ENCODE measurements around the gene USP49. TPM values are rescaled to one million over a fixed set of nuclear protein-coding genes. Genes with fewer than 3 reads are reported as not detected.

Gene USP49
- total RNA-seq, 1 experiment from 2014 or later, result 2.9 TPM

DNA sequence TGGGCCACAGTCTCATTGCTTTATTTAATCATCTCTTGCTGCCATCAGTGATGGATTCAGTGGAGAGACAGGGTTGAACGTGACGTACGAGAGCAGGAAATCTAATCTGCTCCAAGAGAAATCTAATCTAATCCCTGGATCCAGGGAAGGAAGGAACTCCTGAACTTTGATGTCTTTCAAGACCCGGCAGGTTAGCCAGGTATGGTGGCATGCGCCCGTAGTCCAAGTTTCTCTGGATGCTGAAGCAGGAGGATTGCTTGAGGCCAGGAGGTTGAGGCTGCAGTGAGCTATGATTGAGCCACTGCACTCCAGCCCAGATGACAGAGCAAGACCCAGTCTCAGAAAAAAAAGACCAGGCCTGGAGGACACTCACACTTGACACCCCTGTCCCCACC lies 136.5 kb downstream of the USP49 start:
- DNase-seq (ENCODE audit: low spot score), result no peak

DNA sequence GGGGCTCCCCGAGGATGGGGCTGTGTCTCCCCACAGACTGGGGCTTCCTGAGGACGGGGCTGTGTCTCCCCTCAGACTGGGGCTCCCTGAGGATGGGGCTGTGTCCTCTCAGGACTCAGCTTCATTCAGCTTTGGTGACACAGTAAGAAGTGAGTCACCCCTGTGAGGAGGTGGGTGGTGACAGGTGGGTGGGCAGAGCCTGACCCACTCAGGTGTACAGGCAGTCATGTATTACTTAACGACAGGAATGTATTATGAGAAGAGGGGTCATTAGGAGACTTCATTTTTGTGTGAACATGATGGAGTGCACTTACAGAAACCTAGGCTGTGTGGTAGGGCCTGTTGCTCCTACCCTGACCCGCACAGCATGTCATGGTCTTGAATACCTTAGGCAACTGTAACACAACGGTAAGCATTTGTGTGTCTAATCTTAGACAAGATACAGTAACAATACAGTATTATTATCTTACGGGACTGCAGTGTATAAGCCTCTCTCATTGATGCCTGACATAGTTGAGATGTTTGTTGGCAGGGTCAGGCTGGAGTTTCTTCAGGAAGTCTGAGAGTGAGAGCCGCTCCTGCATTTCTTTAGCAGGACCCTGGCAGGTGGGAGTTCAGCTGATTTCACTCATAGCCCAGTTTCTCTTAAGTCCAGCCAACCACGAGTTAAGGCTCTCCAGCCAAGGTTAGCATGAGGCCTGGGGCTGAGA lies 137.1 kb downstream of the USP49 start:
- peak; percentile 46 for DNase-seq (ENCODE audit: low spot score)

DNA sequence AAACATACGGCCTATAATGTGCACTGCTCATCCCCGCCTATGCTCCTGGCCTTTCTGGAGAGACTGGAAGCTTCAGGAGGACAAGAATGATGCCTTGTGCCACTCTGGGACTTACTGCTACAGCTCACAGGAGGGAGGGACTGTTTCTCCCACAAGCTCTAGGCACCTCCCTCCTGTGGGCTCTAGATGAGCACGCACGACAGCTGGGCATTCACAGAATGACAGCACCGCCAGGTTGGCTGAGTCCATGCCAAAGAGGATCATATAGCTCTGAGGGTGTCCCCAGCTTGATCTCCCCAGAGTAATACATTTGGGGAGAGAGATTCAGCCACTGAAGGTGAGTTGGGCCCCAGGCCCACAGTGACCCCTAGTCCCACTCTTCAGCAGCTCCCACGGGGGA lies 137.9 kb downstream of the USP49 start:
- DNase-seq (ENCODE audit: low spot score), result no peak

DNA sequence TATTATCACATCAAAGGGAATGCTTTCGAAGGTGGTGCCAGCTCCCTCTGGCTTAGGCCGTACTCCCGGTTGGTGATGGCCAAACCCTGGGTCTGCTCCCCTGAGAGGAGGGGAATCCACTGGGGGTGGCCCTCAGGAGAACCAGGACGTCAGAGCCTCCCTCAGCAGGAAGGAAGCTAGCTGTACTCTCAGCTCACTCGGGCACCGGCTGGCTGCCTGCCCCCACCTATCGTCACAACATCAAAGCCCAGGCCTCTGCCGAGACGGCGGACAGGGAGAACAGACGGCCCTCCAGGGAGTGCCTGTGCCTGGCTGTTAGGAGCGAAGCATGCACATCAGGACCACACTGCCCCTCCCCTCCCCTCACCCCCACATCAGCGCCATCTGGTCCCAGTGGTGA lies 138.8 kb downstream of the USP49 start:
- DNase-seq (ENCODE audit: low spot score), result no peak

DNA sequence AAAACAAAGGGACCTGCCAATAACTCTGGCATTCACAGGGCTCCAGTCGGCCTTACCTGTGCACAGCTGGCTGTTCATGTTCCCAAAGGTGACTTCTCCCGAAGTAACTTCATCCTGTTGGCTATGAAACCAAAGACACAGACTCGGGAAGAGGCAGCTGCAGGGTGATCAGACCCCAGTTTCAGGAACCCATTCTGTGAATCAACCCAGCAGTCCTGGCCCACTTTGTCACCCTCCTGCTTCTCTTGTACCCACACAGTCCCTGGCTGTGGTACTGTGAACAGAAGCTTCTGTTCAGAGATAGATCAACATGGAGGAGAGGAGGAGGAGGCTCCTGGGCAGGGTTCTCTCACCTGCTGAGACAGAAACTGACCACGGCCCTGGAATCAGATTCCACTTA lies 139.3 kb downstream of the USP49 start:
- DNase-seq (ENCODE audit: low spot score), result no peak

DNA sequence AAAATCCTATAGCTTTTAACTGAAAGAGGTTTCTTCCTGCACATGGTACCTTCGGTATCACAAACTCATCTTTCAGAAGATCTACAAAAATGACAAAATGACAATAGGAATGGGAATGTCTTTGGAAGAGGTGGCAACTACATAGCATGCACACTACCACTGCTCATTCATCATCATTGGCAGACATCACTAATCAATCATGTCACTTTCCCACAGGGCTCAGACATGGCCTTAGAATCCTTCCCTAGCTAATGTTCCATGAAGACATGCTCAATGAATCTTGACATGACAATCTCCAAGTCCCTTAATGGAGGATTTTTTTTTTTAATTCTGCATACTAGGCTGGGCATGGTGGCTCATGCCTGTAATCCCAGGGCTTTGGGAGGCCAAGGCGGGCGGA lies 144.8 kb downstream of the USP49 start:
- DNase-seq (ENCODE audit: low spot score), result no peak

DNA sequence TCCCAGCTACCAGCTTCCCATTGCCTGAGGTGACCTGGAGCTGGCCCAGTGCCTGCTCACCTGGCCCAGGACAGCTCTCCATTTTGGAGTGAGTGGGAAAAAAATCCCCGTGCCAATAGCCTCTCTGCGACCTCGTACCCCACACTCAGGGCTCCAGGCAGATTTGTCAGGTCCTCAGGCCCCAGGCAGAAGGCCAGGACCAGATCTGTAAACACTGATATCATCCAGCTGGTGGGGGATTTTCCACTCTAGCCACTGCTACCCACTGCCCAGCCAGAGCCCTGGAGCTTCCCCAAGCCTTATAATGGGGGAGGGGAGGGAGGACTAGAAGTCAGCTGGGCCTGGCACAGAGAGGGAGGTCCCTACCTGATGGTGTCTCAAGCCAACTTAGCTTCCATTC lies 146.6 kb downstream of the USP49 start:
- DNase-seq (ENCODE audit: low spot score), result no peak

DNA sequence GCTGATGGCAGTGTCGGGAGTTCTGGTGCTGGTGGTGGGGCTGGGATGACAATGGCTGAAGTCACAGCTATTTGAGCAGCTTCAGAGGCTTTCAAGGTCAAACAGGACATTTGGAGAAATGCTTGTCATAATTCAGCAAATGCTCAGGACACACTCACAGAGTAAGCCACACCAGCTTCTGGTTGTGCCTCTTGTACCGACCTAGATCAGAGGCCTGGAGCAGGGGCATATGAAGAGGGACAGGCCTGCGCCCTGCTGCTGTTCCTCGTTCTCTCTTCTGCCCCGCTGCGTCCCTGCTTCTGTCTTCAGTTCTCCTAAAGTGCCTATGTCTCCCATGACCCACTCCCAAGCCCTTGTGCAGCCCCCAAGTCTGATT lies 147.1 kb downstream of the USP49 start:
- DNase-seq (ENCODE audit: low spot score), result no peak

DNA sequence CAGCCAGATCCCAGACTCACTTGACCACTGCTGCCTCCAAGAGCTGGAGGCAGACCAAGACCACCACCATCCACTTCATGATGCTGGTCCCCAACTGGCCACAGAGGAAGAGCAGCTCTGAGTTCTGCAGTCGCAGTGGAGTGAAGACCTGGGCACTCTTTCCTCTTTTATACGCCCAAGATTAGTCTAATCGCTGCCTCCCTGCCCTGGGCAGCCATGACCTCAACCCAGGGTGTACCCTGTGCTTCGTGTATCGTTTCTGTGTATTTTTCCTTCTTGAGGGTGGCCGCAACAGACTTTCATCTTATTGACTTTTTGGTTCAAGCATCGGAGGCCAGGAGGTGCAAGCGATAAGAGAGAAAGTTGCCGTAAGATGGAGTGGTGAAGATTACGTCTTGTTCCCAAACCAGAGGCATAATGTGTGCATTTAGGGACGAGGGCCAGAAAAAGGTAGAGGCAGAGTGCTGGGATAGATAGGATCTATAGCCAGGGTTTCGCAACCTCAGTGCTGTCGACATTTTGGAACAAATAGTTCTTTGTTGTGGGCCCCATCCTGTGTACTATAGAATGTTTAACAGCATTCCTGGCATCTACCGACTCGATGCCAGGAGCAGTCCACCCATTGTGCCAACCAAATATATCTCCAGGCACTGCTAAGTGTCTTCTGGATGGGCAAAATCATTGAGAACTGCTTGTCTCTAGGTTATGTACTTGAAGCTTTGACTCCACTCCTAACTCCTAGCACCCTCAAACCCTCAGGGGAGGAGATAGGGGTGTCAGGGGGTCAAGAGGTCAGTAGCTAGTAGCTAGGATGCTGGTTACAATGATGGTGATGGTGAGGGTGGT lies 147.7 kb downstream of the USP49 start, which contains the start of gene PGC:
PGC (minus strand) TSS at position 142 of the 846 bp plus-strand sequence; CDS start at position 79, 63 bp downstream.
- DNase-seq (ENCODE audit: low spot score), result no peak

DNA sequence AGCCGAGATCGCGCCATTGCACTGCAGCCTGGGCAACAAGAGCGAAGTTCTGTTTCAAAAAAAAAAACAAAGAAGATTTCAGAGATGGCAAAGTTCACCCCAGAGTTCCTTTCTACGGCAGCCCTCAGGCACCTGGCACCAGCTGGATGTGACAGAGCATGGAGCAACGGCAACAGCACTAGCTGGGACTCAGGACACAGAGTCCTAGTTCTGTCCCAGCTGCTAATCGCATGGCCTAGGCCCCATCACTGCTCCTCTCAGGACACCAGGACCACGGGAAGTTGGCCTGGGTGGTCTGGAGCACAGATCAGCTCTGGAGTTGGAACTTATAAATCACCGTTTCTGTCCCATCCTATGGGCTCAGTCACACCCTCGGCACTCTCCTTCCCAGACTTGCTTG lies 149.1 kb downstream of the USP49 start:
- DNase-seq (ENCODE audit: low spot score), result no peak

DNA sequence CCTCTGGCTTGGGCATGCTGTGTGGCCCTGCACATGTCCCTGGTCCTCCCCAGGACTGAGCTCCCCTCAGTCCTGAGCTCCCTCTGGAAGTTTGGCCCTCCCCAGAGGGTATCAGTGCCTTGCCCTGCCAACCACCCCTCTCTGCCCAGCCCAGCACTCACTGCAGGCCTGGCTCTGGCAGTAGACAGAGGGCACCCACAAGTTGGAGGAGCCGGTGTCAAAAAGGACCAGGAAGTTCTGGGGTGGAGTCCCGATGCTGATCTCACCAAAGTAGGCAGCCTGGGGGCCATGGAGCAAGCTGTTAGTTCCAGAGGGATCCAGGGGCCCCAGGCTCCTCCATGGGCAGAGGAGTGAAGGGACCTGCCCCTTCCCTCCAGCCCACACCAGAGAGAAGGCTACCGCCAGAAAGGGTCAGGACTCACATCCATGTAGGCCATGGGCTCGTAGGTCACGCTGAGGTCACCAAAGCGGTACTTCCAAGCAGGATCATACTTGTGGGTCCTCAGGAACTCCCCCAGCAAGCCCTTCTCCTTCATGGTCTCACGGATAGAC lies 150.9 kb downstream of the USP49 start:
- DNase-seq (ENCODE audit: low spot score), result no peak

DNA sequence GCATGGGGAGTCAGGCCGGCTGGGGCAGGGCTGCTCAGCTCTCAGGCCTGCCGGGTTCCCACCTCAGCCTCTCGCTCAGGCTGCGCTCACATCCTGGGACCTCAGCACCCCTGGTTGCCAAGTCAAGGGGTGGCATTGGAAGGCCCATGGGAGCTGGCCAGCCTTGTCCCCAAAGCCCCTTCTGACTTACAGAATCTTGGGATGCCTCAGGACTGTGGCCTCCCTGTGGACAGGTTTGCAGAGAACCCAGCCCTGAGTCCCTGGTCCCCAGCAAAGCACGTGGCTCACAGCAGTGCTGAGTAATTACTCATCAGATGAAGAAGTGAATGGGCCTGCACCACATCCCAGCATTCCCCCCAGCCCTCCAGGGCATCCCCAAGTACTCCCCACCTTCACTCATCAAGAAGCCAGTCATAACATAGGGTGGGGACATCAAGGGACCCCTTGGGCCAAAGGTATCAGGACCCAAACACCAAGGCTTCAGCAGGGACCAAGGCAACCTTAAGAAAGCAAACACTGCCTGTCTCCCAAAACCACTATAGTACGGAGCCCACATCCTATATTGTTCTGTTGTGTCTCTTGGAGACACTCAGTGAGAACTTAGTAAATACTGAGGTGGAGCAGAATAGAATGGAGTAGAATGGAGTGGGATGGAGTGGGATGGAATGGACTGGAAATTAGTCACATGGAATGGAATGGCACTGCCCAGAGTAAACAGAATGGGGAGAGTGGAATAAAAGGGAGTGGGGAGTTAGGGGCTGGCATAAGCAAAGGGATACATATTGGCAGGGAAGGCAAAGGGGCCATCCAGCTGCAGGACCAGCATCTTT lies 151.6 kb downstream of the USP49 start:
- DNase-seq (ENCODE audit: low spot score), result no peak

DNA sequence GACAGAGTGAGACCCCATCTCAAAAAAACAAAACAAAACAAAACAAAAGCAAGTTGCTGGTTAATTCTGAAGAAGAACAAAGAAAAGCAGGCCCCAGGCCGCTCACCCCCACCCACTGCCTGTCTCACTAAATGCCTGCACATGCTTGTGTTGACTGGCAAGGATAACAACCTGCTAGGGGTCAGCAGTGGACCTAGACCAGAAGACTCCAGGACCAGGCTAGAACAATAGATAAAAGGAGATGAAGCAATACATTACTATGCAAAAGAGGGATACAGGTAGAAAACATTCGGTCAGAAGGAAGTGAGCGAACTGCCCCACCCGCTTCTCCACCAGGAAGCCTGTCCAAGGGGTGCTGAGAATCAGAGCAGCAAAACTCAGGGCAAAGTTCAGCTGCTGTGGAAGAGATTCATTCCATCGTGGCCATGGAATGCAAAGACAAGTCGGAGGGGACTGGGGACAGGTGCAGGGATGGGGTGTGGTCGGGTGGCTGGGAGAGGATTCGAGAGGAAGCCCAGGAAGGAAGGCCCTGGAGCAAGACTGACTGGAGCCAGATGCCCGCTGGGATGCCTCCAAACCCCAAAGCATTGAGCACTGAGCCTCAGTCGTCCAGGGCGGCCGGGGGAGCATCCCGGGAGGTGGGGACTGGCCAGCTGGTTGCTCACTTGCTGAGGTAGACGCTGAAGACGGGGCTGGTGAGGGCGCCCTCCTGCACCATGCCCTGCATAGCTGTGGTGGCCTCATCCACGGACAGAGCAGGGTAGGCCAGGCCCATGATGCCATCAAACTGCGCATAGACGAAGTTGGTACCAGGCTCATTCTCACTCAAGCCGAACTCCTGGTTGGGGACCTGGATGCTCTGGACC lies 153.3 kb downstream of the USP49 start:
- peak; percentile 93 for DNase-seq (ENCODE audit: low spot score)

DNA sequence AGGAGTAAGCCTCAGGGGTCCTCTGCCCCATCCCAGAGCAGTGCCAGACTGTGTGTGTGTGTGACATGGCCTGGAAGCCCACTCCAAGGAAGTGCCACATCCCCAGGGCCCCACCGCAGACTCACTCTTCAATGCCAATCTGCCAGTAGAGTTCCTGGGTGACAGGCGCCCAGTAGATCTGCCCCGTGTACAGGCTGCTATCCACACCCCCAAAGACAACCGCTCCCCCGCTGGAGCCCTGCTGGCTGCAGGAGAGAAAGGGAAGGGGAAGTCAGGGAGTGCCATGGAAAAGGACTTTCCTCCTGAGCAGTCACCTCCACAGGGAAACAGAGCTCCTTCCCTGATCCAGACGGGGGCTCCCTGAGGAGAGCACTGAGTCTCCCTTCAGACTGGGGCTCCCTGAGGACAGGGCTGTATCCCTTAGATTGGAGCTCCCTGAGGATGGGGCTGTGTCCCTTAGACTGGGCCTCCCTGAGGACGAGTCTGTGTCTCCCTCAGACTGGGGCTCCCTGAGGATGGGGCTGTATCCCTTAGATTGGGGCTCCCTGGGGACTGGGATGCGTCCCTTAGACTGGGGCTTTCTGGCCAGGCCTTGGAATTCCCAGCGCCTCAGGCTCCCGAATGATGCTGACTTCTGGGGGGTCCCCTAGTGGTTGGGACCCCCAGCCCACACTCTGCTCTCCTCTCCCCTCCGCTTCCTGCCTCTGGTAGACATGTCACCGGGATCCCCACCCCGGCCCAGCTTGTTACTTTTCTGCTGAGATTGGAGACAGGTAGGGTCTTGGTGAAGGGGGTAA lies 154.6 kb downstream of the USP49 start:
- no peak for DNase-seq (ENCODE audit: low spot score)

Small RNA genes lying within 50 kb of the gene (small RNA-seq; reads per million reads assigned to genes)
- gene AL365205.2 (not detected), gene AL365205.3 (not detected), gene RF00019 (not detected), gene RF00393 (not detected)

Other genes with a start within 250 kb of the USP49 start
- 24.0 and 24.1 TPM in 2 replicates for gene TFEB, start 159.8 kb downstream of the USP49 start, total RNA-seq (2014; rRNA removed; shearing (Covaris generic))
- gene PGC, start 148.0 kb downstream of the USP49 start, total RNA-seq (2014; rRNA removed; shearing (Covaris generic)), result 0.20 and 0.26 TPM in 2 replicates
- 3.4 and 3.9 TPM in 2 replicates for gene FRS3, start 115.5 kb downstream of the USP49 start, total RNA-seq (2014; rRNA removed; shearing (Covaris generic))
- 16.0 and 16.9 TPM in 2 replicates for gene PRICKLE4, start 114.6 kb downstream of the USP49 start, total RNA-seq (2014; rRNA removed; shearing (Covaris generic))
- gene TOMM6, start 107.7 kb downstream of the USP49 start, total RNA-seq (2014; rRNA removed; shearing (Covaris generic)), result 83.4 and 86.2 TPM in 2 replicates
- 18.3 and 25.4 TPM in 2 replicates for gene MED20, start 25.8 kb upstream of the USP49 start, total RNA-seq (2014; rRNA removed; shearing (Covaris generic))
- gene BYSL, start 26.1 kb upstream of the USP49 start, total RNA-seq (2014; rRNA removed; shearing (Covaris generic)), result 40.7 and 53.9 TPM in 2 replicates
- 70.5 and 79.7 TPM in 2 replicates for gene CCND3, start 46.4 kb upstream of the USP49 start, total RNA-seq (2014; rRNA removed; shearing (Covaris generic))
- gene TAF8, start 155.1 kb upstream of the USP49 start, total RNA-seq (2014; rRNA removed; shearing (Covaris generic)), result 18.6 and 22.8 TPM in 2 replicates
- 119 and 136 TPM in 2 replicates for gene C6orf132, start 247.2 kb upstream of the USP49 start, total RNA-seq (2014; rRNA removed; shearing (Covaris generic))

Measured in HT-29 (cell line).